Measurements from ENCODE around the gene HSPA12A.

Gene HSPA12A

DNA sequence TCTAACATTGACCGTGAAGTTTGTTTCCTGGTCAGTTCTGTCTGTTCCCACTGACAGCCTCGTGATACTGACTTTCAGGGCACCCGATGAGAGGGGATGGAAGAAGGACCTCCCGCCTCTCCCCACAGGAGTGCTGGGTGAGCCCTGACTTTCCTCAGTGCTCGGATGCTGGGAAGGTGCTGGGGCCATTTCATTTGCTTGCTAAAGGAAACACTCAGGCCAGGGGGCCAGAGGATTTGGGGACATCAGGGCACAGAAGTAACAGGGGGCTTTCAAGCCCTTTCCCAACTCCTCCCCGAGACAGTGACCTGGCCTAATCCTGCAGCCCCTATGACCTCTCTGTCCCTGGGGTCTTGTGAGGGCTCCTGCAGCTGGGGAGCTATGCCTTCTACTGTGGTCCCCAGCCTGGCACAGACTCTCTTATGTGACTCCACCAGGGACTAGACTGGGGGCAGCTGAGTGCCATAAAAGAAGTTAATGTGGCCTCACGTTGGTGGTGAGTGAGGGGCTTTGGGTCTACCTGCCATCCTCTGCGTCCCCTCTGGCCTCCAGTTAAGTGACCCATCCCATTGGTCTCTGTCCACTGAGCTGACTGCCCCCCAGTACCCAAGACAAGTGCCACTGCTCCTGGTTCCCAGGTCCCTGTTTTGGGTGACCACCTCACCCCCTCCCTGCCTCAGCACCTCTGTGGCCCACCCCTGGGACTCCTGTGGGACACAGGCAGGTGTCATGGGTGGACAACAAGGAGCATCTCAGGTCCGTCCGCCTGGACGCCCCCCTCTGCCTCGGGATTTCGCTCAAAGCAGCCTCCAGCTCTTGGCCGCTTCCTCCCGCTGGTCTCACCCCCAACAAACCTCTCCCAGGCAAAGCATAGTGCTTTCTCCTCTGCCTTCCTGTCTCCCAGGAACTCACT, 33.4 kb upstream of the HSPA12A start:
- H3K9me3 Mint-ChIP-seq = no peaks in the 10 kb centered on the region

DNA sequence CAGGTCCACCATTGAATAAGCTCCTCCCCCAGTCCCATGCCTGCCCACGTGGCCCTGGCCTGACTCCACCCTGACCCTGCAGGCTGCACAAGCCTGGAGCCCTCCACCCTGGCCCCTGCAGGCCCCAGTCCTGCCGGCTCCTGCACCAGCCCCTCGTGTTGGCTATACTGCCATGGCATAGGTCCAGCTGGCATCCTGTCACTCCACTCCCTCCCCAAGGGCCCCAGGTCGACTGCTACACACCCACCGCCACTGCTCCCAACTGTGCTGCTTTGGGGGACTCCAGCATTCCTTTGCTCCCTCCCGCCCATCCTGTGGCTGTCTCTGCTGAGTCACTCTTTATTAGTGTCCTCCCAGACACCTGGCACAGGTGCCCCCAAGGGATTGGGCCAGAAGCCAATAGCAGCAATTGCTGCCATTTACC, 32.4 kb upstream of the HSPA12A start:
- no peak overlapping the region for H3K4me3 Mint-ChIP-seq
- no peaks in the 10 kb centered on the region for H3K9me3 Mint-ChIP-seq
- no peaks in the 10 kb centered on the region for H3K4me1 Mint-ChIP-seq (ENCODE audit: low read depth)
- no peaks in the 10 kb centered on the region for H3K36me3 Mint-ChIP-seq (ENCODE audit: low read depth)
- no peaks in the 10 kb centered on the region for H3K27me3 Mint-ChIP-seq (ENCODE audit: low read depth)
- no peak overlapping the region for H3K27ac Mint-ChIP-seq

More for the DNA sequence above, 33.4 kb upstream of the HSPA12A start:
- H3K36me3 Mint-ChIP-seq (ENCODE audit: low read depth) = no peaks in the 10 kb centered on the region
- H3K27ac Mint-ChIP-seq = no peak overlapping the region
- H3K4me3 Mint-ChIP-seq = no peak overlapping the region
- no peaks in the 10 kb centered on the region for H3K27me3 Mint-ChIP-seq (ENCODE audit: low read depth)
- H3K4me1 Mint-ChIP-seq (ENCODE audit: low read depth) = no peaks in the 10 kb centered on the region

DNA sequence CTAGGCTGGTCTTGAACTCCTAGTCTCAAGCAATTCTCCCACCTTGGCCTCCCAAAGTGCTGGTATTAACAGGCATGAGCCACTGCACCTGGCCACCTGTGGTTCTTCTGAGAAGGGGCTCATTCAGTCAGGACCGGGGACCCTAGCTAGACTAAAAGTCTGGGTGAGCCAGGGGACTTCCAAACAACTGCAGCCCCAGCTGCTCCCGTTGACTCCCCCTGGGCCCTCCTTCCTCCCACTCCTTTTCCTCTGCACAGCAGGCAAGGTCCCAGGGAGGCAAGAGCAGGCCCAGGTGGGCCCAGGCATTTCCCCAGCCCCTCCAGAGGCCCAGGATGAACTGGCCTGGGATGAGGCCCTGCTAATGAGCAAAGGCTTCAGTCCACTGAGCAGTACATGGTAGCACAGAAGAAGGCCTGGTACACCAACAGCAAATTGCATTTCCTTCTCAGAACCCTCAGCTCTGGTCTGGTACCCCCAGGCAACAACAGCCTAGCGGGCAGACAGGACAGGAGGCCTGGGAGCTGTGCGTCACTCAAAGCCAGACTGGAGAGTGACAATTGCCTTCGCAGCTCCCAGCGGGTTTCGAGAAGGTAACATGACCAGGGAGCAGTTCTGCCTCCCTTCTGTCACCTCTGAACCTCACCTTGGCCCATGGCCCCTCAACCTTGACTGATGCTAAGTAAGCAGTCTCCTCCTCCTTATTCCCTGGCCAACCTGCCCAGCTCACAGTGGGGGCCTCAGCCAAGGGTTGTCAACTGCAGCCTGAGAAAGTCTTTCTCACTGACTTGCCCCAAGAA, 30.7 kb upstream of the HSPA12A start:
- no peaks in the 10 kb centered on the region for H3K9me3 Mint-ChIP-seq
- H3K4me1 Mint-ChIP-seq (ENCODE audit: low read depth) = no peaks in the 10 kb centered on the region
- H3K27me3 Mint-ChIP-seq (ENCODE audit: low read depth) = peaks cover 3% of the 10 kb centered on the region
- no peak overlapping the region for H3K27ac Mint-ChIP-seq
- H3K4me3 Mint-ChIP-seq = no peak overlapping the region
- no peaks in the 10 kb centered on the region for H3K36me3 Mint-ChIP-seq (ENCODE audit: low read depth)

DNA sequence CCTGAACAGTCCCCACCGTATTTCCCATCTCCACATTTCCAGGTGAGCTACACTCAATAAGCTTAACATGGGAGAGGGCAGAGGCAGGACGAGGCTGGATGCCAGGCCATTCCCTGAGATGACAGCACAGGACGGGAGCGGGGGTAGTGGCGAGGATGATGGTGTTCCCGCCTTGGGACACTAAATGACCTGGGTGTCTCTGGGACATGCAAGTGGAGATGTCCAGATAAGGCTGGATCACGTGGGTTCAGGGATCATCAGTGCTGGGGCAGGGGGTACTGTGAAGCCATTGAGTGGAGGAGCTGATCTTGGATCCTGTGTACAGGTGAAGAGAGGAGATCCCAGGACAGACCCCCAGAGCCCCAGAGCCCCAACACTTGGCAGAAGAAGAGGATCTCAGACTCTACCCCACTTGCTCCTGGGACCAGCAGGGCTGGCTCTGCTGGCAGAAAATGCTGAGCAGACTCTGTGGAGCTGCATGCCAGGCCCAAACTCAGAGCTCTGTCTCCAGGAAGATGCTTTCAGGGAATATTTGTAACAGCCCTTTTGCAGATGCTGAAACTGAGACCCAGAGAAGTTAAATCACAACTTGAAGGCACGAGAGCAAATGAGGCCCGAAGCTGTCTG, 29.7 kb upstream of the HSPA12A start:
- no peak overlapping the region for H3K4me3 Mint-ChIP-seq
- no peaks in the 10 kb centered on the region for H3K4me1 Mint-ChIP-seq (ENCODE audit: low read depth)
- H3K27me3 Mint-ChIP-seq (ENCODE audit: low read depth) = peaks cover 3% of the 10 kb centered on the region
- no peaks in the 10 kb centered on the region for H3K9me3 Mint-ChIP-seq
- no peaks in the 10 kb centered on the region for H3K36me3 Mint-ChIP-seq (ENCODE audit: low read depth)
- H3K27ac Mint-ChIP-seq = no peak overlapping the region

DNA sequence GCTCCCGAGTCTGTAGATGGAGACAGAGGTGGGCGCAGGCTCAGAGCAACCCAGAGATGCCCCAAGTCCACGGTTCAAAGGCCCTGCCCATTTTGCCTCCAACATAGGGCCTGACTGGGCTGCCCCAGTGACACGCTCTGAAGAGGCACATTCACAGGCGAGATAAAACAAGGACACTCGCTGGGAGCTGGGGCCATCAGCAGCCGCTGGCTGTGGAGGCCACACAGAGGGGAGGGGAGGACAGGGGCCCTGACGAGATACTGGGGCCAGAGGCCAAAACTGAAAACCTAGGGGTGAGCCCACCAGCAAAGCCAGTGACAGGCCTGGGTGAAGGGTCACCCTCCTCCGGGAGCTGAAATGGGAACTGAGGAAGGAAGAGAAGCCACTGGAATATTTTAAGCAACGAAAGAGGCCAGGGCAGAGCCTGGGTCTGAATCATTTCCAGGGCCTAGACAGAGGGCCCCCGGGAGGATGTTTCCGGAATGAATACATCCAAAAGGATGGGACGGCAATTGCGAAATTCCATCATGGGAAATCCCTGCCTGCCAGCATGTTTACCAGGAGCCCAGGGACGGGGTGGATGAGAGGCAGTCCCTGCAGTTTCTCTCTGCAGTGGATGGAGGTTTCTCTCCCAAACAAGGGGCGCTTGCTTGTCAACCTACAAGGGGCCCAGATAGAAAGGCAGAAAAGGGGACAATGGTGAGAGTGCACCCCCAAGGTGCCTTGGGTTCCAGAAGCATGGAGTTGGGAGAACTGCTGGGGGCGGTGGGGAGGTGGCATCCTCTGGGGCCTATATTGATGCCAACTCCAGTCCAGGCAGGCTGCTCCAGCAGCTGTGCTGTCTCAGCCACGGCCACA, 29.0 kb upstream of the HSPA12A start:
- Mint-ChIP-seq H3K9me3 (no peaks in the 10 kb centered on the region), H3K27me3 (ENCODE audit: low read depth) (peaks cover 3% of the 10 kb centered on the region), H3K36me3 (ENCODE audit: low read depth) (no peaks in the 10 kb centered on the region), H3K4me1 (ENCODE audit: low read depth) (no peaks in the 10 kb centered on the region), H3K27ac (no peak overlapping the region), H3K4me3 (no peak overlapping the region)

DNA sequence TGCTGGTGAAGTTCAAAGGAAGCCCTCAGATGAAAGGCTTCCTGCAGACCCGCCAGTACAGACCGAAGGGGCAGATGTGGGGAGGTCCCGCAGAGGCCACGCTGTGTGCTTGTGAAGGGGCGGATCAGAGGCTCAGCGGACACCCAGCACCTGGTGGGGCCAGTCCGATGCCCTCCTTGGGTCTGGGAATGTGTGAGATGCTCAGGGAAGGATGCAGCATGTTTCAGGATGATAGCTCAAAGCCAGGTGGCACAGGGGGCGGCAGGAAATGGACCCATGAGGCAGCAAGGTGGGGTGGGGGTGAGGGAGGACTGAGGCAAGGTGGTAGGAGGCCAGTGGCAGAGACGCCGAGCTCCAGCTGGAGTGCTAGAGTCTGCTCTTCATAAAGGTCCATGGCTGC, 27.9 kb upstream of the HSPA12A start:
- no peaks in the 10 kb centered on the region for H3K4me1 Mint-ChIP-seq (ENCODE audit: low read depth)
- no peak overlapping the region for H3K4me3 Mint-ChIP-seq
- H3K9me3 Mint-ChIP-seq = no peaks in the 10 kb centered on the region
- no peak overlapping the region for H3K27ac Mint-ChIP-seq
- no peaks in the 10 kb centered on the region for H3K36me3 Mint-ChIP-seq (ENCODE audit: low read depth)
- H3K27me3 Mint-ChIP-seq (ENCODE audit: low read depth) = peaks cover 8% of the 10 kb centered on the region

DNA sequence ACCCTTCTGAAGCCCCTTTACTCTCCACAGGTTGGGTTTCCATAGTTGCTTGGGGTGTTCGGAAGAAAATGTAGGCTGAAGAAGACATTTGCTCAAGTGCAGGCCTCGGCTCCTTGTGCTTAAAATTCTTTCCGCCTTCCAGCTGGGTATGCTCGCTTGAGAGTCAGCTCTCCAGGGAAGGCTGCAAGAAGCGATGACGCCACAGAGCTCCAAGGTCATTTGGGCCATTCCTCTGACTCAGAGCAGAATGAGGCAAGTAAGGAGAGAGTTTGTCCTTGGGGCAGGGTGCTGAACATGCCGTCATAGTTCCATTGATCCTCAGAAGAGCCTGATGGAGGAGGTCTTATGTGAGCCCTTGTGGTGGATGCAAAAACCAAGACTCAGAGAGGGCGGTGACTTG, 27.4 kb upstream of the HSPA12A start:
- Mint-ChIP-seq H3K27ac (no peak overlapping the region), H3K4me3 (no peak overlapping the region), H3K27me3 (ENCODE audit: low read depth) (peaks cover 8% of the 10 kb centered on the region), H3K36me3 (ENCODE audit: low read depth) (no peaks in the 10 kb centered on the region), H3K9me3 (no peaks in the 10 kb centered on the region), H3K4me1 (ENCODE audit: low read depth) (no peaks in the 10 kb centered on the region)

DNA sequence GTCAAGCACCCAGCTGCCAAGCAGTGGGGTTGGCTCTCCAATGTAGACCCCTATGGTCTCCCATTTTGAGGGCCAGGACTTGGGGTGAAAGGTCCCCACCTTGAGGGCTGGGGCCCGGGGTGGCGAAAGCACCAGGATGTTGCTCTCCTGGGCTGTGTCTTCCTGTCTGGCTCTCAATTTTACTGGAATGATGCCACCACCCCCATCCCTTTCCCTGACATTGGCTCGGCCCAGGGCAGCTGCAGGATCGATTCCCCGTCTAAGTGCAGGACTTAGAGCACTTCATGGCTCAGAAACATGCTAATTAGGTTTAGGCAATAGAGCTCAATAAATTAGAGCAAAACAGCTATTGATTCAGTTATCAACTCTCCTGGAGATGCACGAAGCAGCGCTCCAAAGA, 27.0 kb upstream of the HSPA12A start:
- Mint-ChIP-seq H3K27ac (no peak overlapping the region), H3K27me3 (ENCODE audit: low read depth) (peaks cover 8% of the 10 kb centered on the region), H3K9me3 (no peaks in the 10 kb centered on the region), H3K4me3 (no peak overlapping the region), H3K4me1 (ENCODE audit: low read depth) (no peaks in the 10 kb centered on the region), H3K36me3 (ENCODE audit: low read depth) (no peaks in the 10 kb centered on the region)

DNA sequence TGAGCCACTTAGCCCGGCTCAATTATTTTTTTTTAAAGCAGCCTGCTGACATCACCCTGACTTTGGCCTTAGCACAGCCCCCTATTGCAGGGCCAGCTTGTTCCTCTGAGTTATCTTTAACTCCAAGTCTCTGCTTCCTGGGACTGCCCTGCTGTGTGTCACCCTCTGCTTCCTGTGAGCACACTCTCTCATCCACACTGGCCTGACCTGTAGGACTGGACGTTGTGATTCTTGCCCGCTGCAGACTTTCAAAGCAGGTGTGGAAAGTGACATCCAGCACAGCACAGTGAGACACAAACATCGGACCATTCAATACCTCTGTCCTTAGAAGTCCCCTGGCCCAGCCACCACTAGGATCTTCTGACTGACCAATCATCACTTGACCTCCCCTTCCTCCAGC, 26.4 kb upstream of the HSPA12A start:
- H3K27ac Mint-ChIP-seq = no peak overlapping the region
- no peaks in the 10 kb centered on the region for H3K9me3 Mint-ChIP-seq
- H3K36me3 Mint-ChIP-seq (ENCODE audit: low read depth) = no peaks in the 10 kb centered on the region
- no peaks in the 10 kb centered on the region for H3K4me1 Mint-ChIP-seq (ENCODE audit: low read depth)
- H3K27me3 Mint-ChIP-seq (ENCODE audit: low read depth) = peaks cover 8% of the 10 kb centered on the region
- no peak overlapping the region for H3K4me3 Mint-ChIP-seq

DNA sequence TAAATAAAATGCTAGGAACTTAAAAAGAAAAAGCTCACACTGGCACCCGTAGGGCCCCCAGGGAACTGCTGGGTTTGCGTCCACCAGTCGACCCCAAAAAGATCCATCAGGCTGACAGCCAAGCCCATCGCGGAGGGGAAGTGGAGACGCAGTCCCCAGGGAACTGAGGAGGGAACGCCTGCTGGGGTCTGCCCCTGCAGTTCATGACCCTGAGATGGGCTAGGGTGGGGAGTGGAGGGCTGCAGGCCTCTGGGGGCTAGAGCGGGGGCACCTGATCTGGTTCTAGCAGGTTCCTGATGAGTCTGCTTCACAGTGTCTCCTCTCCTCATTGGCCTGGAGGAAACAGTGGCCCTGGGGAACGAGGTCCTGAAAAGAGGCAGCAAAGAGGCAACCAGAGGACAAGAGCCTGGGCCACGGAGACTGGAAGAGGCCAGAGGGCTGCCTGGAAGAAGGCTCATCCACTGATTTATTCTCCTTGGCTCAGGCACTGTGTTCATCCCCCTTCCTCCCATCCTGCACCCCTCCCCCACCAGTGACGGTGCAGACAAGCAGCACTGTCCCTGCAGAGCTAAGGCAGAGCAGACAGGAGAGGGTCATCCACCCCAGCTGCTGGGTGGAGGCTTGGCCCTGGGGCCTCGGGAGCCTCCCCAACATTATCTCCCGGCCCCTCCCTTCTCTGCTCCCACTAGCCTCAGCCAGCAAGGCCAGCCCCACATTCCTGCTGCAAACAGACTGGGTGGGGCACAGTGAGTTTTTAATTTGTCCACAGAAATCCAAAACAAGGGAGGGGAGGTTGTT, 24.7 kb upstream of the HSPA12A start:
- Mint-ChIP-seq H3K27ac (no peak overlapping the region), H3K4me1 (ENCODE audit: low read depth) (no peaks in the 10 kb centered on the region), H3K36me3 (ENCODE audit: low read depth) (no peaks in the 10 kb centered on the region), H3K27me3 (ENCODE audit: low read depth) (peaks cover 15% of the 10 kb centered on the region), H3K9me3 (no peaks in the 10 kb centered on the region), H3K4me3 (no peak overlapping the region)

DNA sequence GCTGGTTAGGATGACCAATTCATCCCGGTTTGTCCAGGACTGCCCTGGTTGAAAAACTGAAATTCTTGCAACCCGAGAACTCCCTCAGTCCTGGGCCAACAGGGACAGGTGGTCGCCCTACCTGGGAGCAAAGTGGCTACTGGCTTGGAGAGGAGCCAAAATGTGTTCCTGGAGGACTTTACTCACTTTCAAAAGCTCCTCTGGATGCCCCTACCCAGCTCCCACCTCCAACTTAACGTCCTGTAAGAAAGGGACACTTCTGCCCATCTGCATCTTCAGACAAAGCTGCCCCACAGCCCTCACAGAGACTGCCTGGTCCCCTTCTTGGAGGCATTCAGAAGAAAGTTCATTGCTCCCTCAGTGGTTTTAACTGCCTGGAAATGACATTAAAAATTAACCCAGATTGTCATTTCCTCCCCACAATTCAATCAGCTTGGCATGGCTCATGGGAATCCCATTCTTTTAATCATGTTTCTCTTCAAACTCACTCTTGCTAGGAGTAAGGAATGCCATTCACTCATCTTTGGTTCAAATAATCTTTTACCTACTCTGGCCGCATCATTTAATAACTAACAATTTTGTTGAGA, 24.0 kb upstream of the HSPA12A start:
- no peak overlapping the region for H3K27ac Mint-ChIP-seq
- no peaks in the 10 kb centered on the region for H3K4me1 Mint-ChIP-seq (ENCODE audit: low read depth)
- no peaks in the 10 kb centered on the region for H3K36me3 Mint-ChIP-seq (ENCODE audit: low read depth)
- peaks cover 15% of the 10 kb centered on the region for H3K27me3 Mint-ChIP-seq (ENCODE audit: low read depth)
- H3K9me3 Mint-ChIP-seq = no peaks in the 10 kb centered on the region
- H3K4me3 Mint-ChIP-seq = no peak overlapping the region

DNA sequence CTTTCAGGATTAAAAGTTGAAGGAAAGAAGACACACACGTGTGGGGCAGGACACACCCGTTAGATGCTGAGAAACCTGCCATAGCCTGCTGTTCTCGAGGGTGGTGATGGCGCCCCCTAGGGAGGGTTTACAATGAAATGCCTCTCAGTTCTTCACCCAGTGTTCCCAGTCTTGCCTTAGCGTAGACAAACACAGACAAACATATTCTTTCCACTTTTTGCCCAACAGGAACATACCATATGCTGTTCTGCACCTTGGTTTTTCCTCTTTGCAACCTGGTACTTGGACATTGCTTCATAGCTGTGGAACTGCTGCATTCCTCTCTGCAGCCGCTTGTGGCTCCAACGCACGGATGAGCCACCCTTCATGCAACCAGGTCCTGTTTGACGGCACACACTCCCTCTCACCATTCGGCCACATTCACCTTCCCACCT, 23.3 kb upstream of the HSPA12A start:
- no peak overlapping the region for H3K27ac Mint-ChIP-seq
- H3K4me1 Mint-ChIP-seq (ENCODE audit: low read depth) = no peaks in the 10 kb centered on the region
- H3K36me3 Mint-ChIP-seq (ENCODE audit: low read depth) = no peaks in the 10 kb centered on the region
- peaks cover 15% of the 10 kb centered on the region for H3K27me3 Mint-ChIP-seq (ENCODE audit: low read depth)
- no peak overlapping the region for H3K4me3 Mint-ChIP-seq
- no peaks in the 10 kb centered on the region for H3K9me3 Mint-ChIP-seq

DNA sequence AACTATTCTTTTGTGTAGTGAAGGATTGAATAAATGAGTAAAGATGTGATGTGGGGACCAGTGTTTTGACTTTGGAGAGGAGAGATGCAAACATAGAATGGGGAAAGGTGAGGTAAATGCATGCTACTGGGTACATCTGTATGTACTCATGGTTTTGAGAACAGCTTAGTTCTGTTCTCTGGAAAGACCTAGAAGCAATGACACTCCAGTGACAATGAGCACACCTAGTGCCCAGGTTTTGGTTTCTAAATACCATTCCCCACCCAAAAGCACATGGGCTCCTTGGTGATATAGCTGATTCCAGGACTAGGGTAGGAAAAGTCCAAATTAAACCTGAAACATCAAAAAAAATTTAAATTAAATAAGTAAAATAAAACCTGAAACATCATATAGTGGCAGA, 22.6 kb upstream of the HSPA12A start:
- Mint-ChIP-seq H3K4me1 (ENCODE audit: low read depth) (no peaks in the 10 kb centered on the region), H3K27me3 (ENCODE audit: low read depth) (peaks cover 15% of the 10 kb centered on the region), H3K36me3 (ENCODE audit: low read depth) (no peaks in the 10 kb centered on the region), H3K9me3 (no peaks in the 10 kb centered on the region), H3K27ac (no peak overlapping the region), H3K4me3 (no peak overlapping the region)
